Subcutaneous adipose tissue (tissue), 4 donors: ENCODE results near the gene INPP5A. TPM values are rescaled to one million over a fixed set of nuclear protein-coding genes. Genes with fewer than 3 reads are reported as not detected.

Experiments
- CTCF ChIP-seq: fragments of 450-650 bp; IDR thresholded peaks from one replicate; pipeline ENCODE4 v1.5.1; 2016; ENCODE audit warnings: low read depth, mild to moderate bottlenecking, control low read depth, antibody characterized with exemption, moderate library complexity
- total RNA-seq, 4 donors: library from RNA; depleted of rRNA; stranded (reverse); fragments of >200 nt; gene quantifications; one replicate each; pipeline ENCODE4 v1.1.0, GENCODE V29; 2016

Gene INPP5A
- total RNA-seq, 4 donors from 2014 or later: 23.1 to 34.1 (median 31.6) TPM

GRCh38 chr10:132807621-132808049 is 270.0 kb downstream of the INPP5A start:
- no peak for TF ChIP-seq CTCF

- no peak for TF ChIP-seq CTCF
Measured at GRCh38 chr10:132808383-132809231, 271.0 kb downstream of the INPP5A start.

- no peak for TF ChIP-seq CTCF
Measured at GRCh38 chr10:132809232-132810140, 271.9 kb downstream of the INPP5A start.

GRCh38 chr10:132810141-132810806 is 272.7 kb downstream of the INPP5A start:
- no peak for TF ChIP-seq CTCF

- no peak for TF ChIP-seq CTCF
Measured at GRCh38 chr10:132810807-132811700, 273.5 kb downstream of the INPP5A start.

- no peak for TF ChIP-seq CTCF
Measured at GRCh38 chr10:132811891-132812481, 274.4 kb downstream of the INPP5A start.
